ENCODE results near the gene TM4SF1. TPM values are rescaled to one million over a fixed set of nuclear protein-coding genes. Genes with fewer than 3 reads are reported as not detected.
A peak's percentile ranks its signal among the peaks of the same experiment; 100 is the strongest.

TM4SF1 gene
- total and polyA plus RNA-seq, 2 donors from 2014 or later: 101 to 173 TPM

DNA sequence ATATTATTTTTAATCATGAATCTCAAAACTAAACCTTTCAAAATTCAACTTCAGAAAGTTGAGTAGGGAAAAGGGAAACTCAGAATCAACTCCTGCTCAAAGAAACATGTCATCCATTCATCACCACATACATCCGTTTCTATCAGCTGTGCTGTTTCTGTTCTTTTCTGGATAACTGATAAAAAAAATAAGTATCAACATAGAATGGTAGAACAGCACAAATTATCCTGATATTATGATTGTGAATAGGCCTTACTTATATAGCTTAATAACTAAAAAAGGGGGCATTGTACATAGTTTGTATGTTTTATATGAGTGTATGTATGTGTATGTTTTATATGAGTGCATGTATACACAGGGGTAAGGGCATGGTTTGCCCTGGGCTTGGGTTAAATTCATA lies 3.1 kb downstream of the TM4SF1 start:
- DNase-seq: no peak
- TF ChIP-seq, protein P1, sequence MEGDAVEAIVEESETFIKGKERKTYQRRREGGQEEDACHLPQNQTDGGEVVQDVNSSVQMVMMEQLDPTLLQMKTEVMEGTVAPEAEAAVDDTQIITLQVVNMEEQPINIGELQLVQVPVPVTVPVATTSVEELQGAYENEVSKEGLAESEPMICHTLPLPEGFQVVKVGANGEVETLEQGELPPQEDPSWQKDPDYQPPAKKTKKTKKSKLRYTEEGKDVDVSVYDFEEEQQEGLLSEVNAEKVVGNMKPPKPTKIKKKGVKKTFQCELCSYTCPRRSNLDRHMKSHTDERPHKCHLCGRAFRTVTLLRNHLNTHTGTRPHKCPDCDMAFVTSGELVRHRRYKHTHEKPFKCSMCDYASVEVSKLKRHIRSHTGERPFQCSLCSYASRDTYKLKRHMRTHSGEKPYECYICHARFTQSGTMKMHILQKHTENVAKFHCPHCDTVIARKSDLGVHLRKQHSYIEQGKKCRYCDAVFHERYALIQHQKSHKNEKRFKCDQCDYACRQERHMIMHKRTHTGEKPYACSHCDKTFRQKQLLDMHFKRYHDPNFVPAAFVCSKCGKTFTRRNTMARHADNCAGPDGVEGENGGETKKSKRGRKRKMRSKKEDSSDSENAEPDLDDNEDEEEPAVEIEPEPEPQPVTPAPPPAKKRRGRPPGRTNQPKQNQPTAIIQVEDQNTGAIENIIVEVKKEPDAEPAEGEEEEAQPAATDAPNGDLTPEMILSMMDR (IDR thresholded peaks at IDR 0.05; ENCODE audit: borderline replicate concordance, extremely low read depth, insufficient read depth): no peak
- H3K36me3 ChIP-seq (ENCODE audit: control insufficient read depth in 2 of 3, insufficient read depth in 3 of 3, low read length in 3 of 3): peaks cover 0 to 8% (median 0%) of the 10 kb centered on the region in 3 donors
- H3K27me3 ChIP-seq (ENCODE audit: control insufficient read depth, insufficient read depth, low read length): no peaks in the 10 kb centered on the region
- intact Hi-C loops (cut with DNase I): no loop called here
- no peak overlapping the region for H3K9ac ChIP-seq (ENCODE audit: low read length in 3 of 3)
- no peak for FAIRE-seq
- H3K4me1 ChIP-seq (ENCODE audit: control insufficient read depth in 2 of 3, insufficient read depth in 2 of 3, low read depth in 1 of 3, low read length in 3 of 3): peaks cover 0 to 16% (median 0%) of the 10 kb centered on the region in 3 donors
- no peak overlapping the region for H3K27ac ChIP-seq (ENCODE audit: low read depth in 2 of 2, low read length in 2 of 2)
- H3K4me3 ChIP-seq (ENCODE audit: low read length in 3 of 3): no peak overlapping the region
- no peaks in the 10 kb centered on the region for H3K9me3 ChIP-seq (ENCODE audit: control insufficient read depth in 2 of 3, insufficient read depth in 1 of 3, low read length in 3 of 3)

- no peak overlapping the region for H3K27ac ChIP-seq (ENCODE audit: low read depth in 2 of 2, low read length in 2 of 2)
- no peaks in the 10 kb centered on the region for H3K27me3 ChIP-seq (ENCODE audit: control insufficient read depth, insufficient read depth, low read length)
- no peak for FAIRE-seq
- no peak overlapping the region for H3K9ac ChIP-seq (ENCODE audit: low read length in 3 of 3)
- intact Hi-C loops (cut with DNase I): no loop called here
- H3K9me3 ChIP-seq (ENCODE audit: control insufficient read depth in 2 of 3, insufficient read depth in 1 of 3, low read length in 3 of 3): no peaks in the 10 kb centered on the region
- peaks cover 0 to 8% (median 0%) of the 10 kb centered on the region in 3 donors for H3K36me3 ChIP-seq (ENCODE audit: control insufficient read depth in 2 of 3, insufficient read depth in 3 of 3, low read length in 3 of 3)
- H3K4me1 ChIP-seq (ENCODE audit: control insufficient read depth in 2 of 3, insufficient read depth in 2 of 3, low read depth in 1 of 3, low read length in 3 of 3): peaks cover 0 to 16% (median 0%) of the 10 kb centered on the region in 3 donors
- DNase-seq: no peak
- H3K4me3 ChIP-seq (ENCODE audit: low read length in 3 of 3): peak overlapping the region in 1 of 3 donors; percentile 28
- TF ChIP-seq, protein P1 (IDR thresholded peaks at IDR 0.05; ENCODE audit: borderline replicate concordance, extremely low read depth, insufficient read depth): no peak
Observed at GRCh38 chr3:149373235-149374125, 4.0 kb downstream of the TM4SF1 start.

DNA sequence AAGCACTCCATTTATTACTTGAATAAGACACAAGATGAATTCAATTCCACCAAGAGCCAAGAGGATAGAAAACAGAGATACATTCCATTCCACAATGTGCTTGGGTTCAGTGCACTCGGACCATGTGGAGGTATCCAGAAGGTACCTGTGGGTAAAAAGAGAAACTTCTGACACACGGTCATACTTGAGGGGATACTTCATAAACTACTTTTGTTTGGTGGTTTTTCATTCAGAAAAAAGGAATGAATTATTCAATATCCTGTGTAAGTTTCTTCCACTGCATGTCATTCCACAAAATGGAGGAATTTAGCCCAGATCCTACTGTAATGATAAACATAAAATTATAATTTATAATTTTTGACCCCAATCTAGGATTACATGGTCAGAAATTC lies 5.7 kb downstream of the TM4SF1 start:
- TF ChIP-seq, protein P1 (IDR thresholded peaks at IDR 0.05; ENCODE audit: borderline replicate concordance, extremely low read depth, insufficient read depth): no peak
- Histone ChIP-seq H3K36me3 (ENCODE audit: control insufficient read depth in 2 of 3, insufficient read depth in 3 of 3, low read length in 3 of 3) (peaks cover 0 to 8% (median 0%) of the 10 kb centered on the region in 3 donors), H3K27me3 (ENCODE audit: control insufficient read depth, insufficient read depth, low read length) (no peaks in the 10 kb centered on the region), H3K4me3 (ENCODE audit: low read length in 3 of 3) (no peak overlapping the region), H3K9me3 (ENCODE audit: control insufficient read depth in 2 of 3, insufficient read depth in 1 of 3, low read length in 3 of 3) (no peaks in the 10 kb centered on the region), H3K9ac (ENCODE audit: low read length in 3 of 3) (no peak overlapping the region), H3K4me1 (ENCODE audit: control insufficient read depth in 2 of 3, insufficient read depth in 2 of 3, low read depth in 1 of 3, low read length in 3 of 3) (peaks cover 0 to 12% (median 2%) of the 10 kb centered on the region in 3 donors), H3K27ac (ENCODE audit: low read depth in 2 of 2, low read length in 2 of 2) (no peak overlapping the region)
- intact Hi-C loops (cut with DNase I): no loop called here
- no peak for FAIRE-seq
- no peak for DNase-seq
